ENCODE results near the gene C16orf78. TPM values are rescaled to one million over a fixed set of nuclear protein-coding genes. Genes with fewer than 3 reads are reported as not detected.

Gene C16orf78
- total RNA-seq, 1 experiment from 2014 or later = not detected

- ChIA-PET CTCF (no interaction called here), POLR2A (ENCODE audit: low non-redundant PET) (no interaction called here)
- Histone ChIP-seq H3K27ac (ENCODE audit: low read depth, low read length, poor library complexity, severe bottlenecking) (no peak overlapping the region), H3K4me1 (ENCODE audit: insufficient read depth, low read length, poor library complexity, severe bottlenecking) (peaks cover 7% of the 10 kb centered on the region), H3K4me3 (ENCODE audit: low read depth, low read length, poor library complexity, severe bottlenecking) (no peak overlapping the region), H3K9me3 (ENCODE audit: low read depth, low read length, poor library complexity, severe bottlenecking) (no peaks in the 10 kb centered on the region), H3K36me3 (ENCODE audit: insufficient read depth, low read length, poor library complexity, severe bottlenecking) (no peaks in the 10 kb centered on the region), H3K27me3 (replicated peaks; ENCODE audit: insufficient read depth, low read depth, low read length, poor library complexity) (peaks cover 24% of the 10 kb centered on the region)
- TF ChIP-seq CTCF (conservative IDR thresholded peaks at IDR 0.05; ENCODE audit: low read depth, low read length) (no peak), EZH2 (IDR thresholded peaks at IDR 0.05; ENCODE audit: borderline replicate concordance, low read depth, low read length, poor library complexity, severe bottlenecking) (no peak)
- DNase-seq (ENCODE audit: low spot score) = peak; percentile 17
- no TSS peak for BruUV-seq (replicated peaks)
- intact Hi-C loops (cut with micrococcal nuclease; ENCODE audit: unreplicated experiment) = no loop called here
Observed at GRCh38 chr16:49353680-49354079, 19.9 kb upstream of the C16orf78 start.

- ChIA-PET POLR2A (ENCODE audit: low non-redundant PET) (no interaction called here), CTCF (no interaction called here)
- no peaks in the 10 kb centered on the region for H3K36me3 ChIP-seq (ENCODE audit: insufficient read depth, low read length, poor library complexity, severe bottlenecking)
- H3K4me3 ChIP-seq (ENCODE audit: low read depth, low read length, poor library complexity, severe bottlenecking) = no peak overlapping the region
- TF ChIP-seq EZH2 (IDR thresholded peaks at IDR 0.05; ENCODE audit: borderline replicate concordance, low read depth, low read length, poor library complexity, severe bottlenecking) (no peak), CTCF (conservative IDR thresholded peaks at IDR 0.05; ENCODE audit: low read depth, low read length) (no peak)
- DNase-seq (ENCODE audit: low spot score) = peak; percentile 54
- BruUV-seq (replicated peaks) = no TSS peak
- intact Hi-C loops (cut with micrococcal nuclease; ENCODE audit: unreplicated experiment) = no loop called here
- H3K4me1 ChIP-seq (ENCODE audit: insufficient read depth, low read length, poor library complexity, severe bottlenecking) = peaks cover 7% of the 10 kb centered on the region
- H3K27me3 ChIP-seq (replicated peaks; ENCODE audit: insufficient read depth, low read depth, low read length, poor library complexity) = peaks cover 24% of the 10 kb centered on the region
- H3K9me3 ChIP-seq (ENCODE audit: low read depth, low read length, poor library complexity, severe bottlenecking) = no peaks in the 10 kb centered on the region
- H3K27ac ChIP-seq (ENCODE audit: low read depth, low read length, poor library complexity, severe bottlenecking) = no peak overlapping the region
Observed at GRCh38 chr16:49354101-49354500, 19.5 kb upstream of the C16orf78 start.

GRCh38 chr16:49354991-49355390 is 18.6 kb upstream of the C16orf78 start:
- no TSS peak for BruUV-seq (replicated peaks)
- no peak overlapping the region for H3K27ac ChIP-seq (ENCODE audit: low read depth, low read length, poor library complexity, severe bottlenecking)
- DNase-seq (ENCODE audit: low spot score) = no peak
- no peaks in the 10 kb centered on the region for H3K36me3 ChIP-seq (ENCODE audit: insufficient read depth, low read length, poor library complexity, severe bottlenecking)
- no peak for TF ChIP-seq CTCF (conservative IDR thresholded peaks at IDR 0.05; ENCODE audit: low read depth, low read length)
- no peak for TF ChIP-seq EZH2 (IDR thresholded peaks at IDR 0.05; ENCODE audit: borderline replicate concordance, low read depth, low read length, poor library complexity, severe bottlenecking)
- intact Hi-C loops (cut with micrococcal nuclease; ENCODE audit: unreplicated experiment) = no loop called here
- peaks cover 7% of the 10 kb centered on the region for H3K4me1 ChIP-seq (ENCODE audit: insufficient read depth, low read length, poor library complexity, severe bottlenecking)
- no peaks in the 10 kb centered on the region for H3K9me3 ChIP-seq (ENCODE audit: low read depth, low read length, poor library complexity, severe bottlenecking)
- H3K4me3 ChIP-seq (ENCODE audit: low read depth, low read length, poor library complexity, severe bottlenecking) = no peak overlapping the region
- ChIA-PET POLR2A (ENCODE audit: low non-redundant PET) (no interaction called here), CTCF (no interaction called here)
- H3K27me3 ChIP-seq (replicated peaks; ENCODE audit: insufficient read depth, low read depth, low read length, poor library complexity) = peaks cover 19% of the 10 kb centered on the region

All from A673 (cell line).